Endothelial cell of umbilical vein (primary cell): ENCODE results near the gene PPIP5K1. TPM values are rescaled to one million over a fixed set of nuclear protein-coding genes. Genes with fewer than 3 reads are reported as not detected.

Experiments used
- BruUV-seq: library from RNA; stranded (reverse); fragments of 400-500 nt; replicated peaks from 2 replicates; lab custom pipeline; 2021; lab: Mats Ljungman, UMichigan
- CTCF ChIA-PET: fragments of 300-600, 350-600 bp; sonication (Branson Sonifier 250); formaldehyde crosslinking; loops from one replicate; lab custom pipeline; 2021; ENCODE audit warnings: antibody characterized with exemption, inconsistent platforms; lab: Charles Lee
- POLR2A ChIA-PET: fragments of 300-600, 350-600 bp; sonication (Branson Sonifier 250); formaldehyde crosslinking; loops from one replicate; lab custom pipeline; 2021; ENCODE audit warnings: antibody characterized with exemption, inconsistent platforms; lab: Charles Lee
- DNase-seq: peaks from one replicate; pipeline ENCODE4 v3.0.0-alpha.2; 2011; ENCODE audit warnings: low read depth, low spot score
- FAIRE-seq: peaks from 2 replicates; lab custom pipeline; 2011; peaks lifted over from hg19 to GRCh38; lab: Jason Lieb, UNC
- H2AFZ ChIP-seq: 2 replicates; pipeline ENCODE4 v1.6.0; 2012; ENCODE audit warnings: low read depth, low read length, control low read depth, inconsistent platforms
- H3K27ac ChIP-seq: 2 replicates; pipeline ENCODE4 v1.5.1; 2011; ENCODE audit warnings: low read depth, mild to moderate bottlenecking, control low read depth, low read length, moderate library complexity; ENCODE audit not compliant: insufficient read depth
- H3K27me3 ChIP-seq, 2 experiments: 2 replicates each; pipeline versions ENCODE4 v1.6.0 to v1.6.1; 2011; ENCODE audit warnings: low read length in 2 of 2, mixed read lengths in 1 of 2; ENCODE audit not compliant: control insufficient read depth in 2 of 2, insufficient read depth in 2 of 2
- H3K36me3 ChIP-seq, 2 experiments: 2 replicates in 1 of 2; 3 replicates in 1 of 2; pipeline ENCODE4 v1.5.1; 2011; ENCODE audit warnings: low read length in 2 of 2, mild to moderate bottlenecking in 1 of 2, moderate library complexity in 1 of 2; ENCODE audit not compliant: control insufficient read depth in 2 of 2, insufficient read depth in 2 of 2; ENCODE audit errors: extremely low read depth in 1 of 2
- H3K4me1 ChIP-seq: 3 replicates; pipeline ENCODE4 v1.5.1; 2011; ENCODE audit warnings: mild to moderate bottlenecking, low read length; ENCODE audit not compliant: control insufficient read depth, insufficient read depth; ENCODE audit errors: extremely low read depth
- H3K4me2 ChIP-seq: 2 replicates; pipeline ENCODE4 v1.6.1; 2011; ENCODE audit warnings: low read length, control low read depth, mixed read lengths; ENCODE audit not compliant: insufficient read depth
- H3K4me3 ChIP-seq, 3 experiments: fragments of 200-600 bp in 1 of 3; sonication (generic), shearing (Covaris generic) in 1 of 3; replicated peaks in 1 of 3; 2 replicates each; pipeline ENCODE4 v1.5.1; 2011 to 2016; ENCODE audit warnings: control low read depth in 3 of 3, low read length in 3 of 3, mild to moderate bottlenecking in 2 of 3, inconsistent platforms in 1 of 3, low read depth in 1 of 3, moderate library complexity in 1 of 3; ENCODE audit not compliant: insufficient read depth in 1 of 3
- H3K79me2 ChIP-seq: 2 replicates; pipeline ENCODE4 v1.6.0; 2012; ENCODE audit warnings: low read length, inconsistent platforms; ENCODE audit not compliant: control insufficient read depth, insufficient read depth
- H3K9ac ChIP-seq: replicated peaks from 2 replicates; pipeline ENCODE3; 2011; ENCODE audit warnings: low read length, control low read depth; ENCODE audit not compliant: insufficient read depth; ENCODE audit errors: extremely low read depth
- H3K9me1 ChIP-seq: replicated peaks from 3 replicates; pipeline ENCODE4 v1.6.0; 2011; ENCODE audit warnings: mild to moderate bottlenecking, low read length; ENCODE audit not compliant: control insufficient read depth, insufficient read depth; ENCODE audit errors: extremely low read depth
- H3K9me3 ChIP-seq: replicated peaks from 2 replicates; pipeline ENCODE4 v1.5.1; 2012; ENCODE audit warnings: low read length, inconsistent platforms; ENCODE audit not compliant: control insufficient read depth, insufficient read depth
- H4K20me1 ChIP-seq: replicated peaks from 2 replicates; pipeline ENCODE3; 2011; ENCODE audit warnings: mild to moderate bottlenecking, low read length; ENCODE audit not compliant: control insufficient read depth, insufficient read depth; ENCODE audit errors: extremely low read depth
- EZH2 ChIP-seq: IDR thresholded peaks from 2 replicates; pipeline ENCODE4 v1.6.1; 2012; ENCODE audit warnings: borderline replicate concordance, low read depth, mild to moderate bottlenecking, moderate library complexity, low read length, inconsistent platforms; ENCODE audit not compliant: severe bottlenecking
- FOS ChIP-seq: IDR thresholded peaks from 2 replicates; pipeline ENCODE4 v1.6.1; 2011; ENCODE audit warnings: mild to moderate bottlenecking, low read length, moderate library complexity, borderline replicate concordance; ENCODE audit not compliant: insufficient read depth
- GATA2 ChIP-seq: IDR thresholded peaks from 2 replicates; pipeline ENCODE4 v1.7.0; 2011; ENCODE audit warnings: low read depth, mild to moderate bottlenecking, moderate library complexity, mixed read lengths, low read length; ENCODE audit not compliant: insufficient read length, insufficient read depth
- JUN ChIP-seq: IDR thresholded peaks from 2 replicates; pipeline ENCODE4 v1.6.1; 2011; ENCODE audit warnings: borderline replicate concordance, low read depth; ENCODE audit not compliant: insufficient read length, insufficient read depth
- MYC ChIP-seq: IDR thresholded peaks from one replicate; pipeline ENCODE4 v1.6.1; 2011; ENCODE audit warnings: mild to moderate bottlenecking, low read depth, low read length
- POLR2A ChIP-seq: IDR thresholded peaks from 2 replicates; pipeline ENCODE4 v1.6.1; 2012; ENCODE audit warnings: low read depth, mild to moderate bottlenecking, control low read depth, low read length
- POLR2AphosphoS5 ChIP-seq: IDR thresholded peaks from 2 replicates; pipeline ENCODE4 v1.6.1; 2012; ENCODE audit warnings: low read depth, mild to moderate bottlenecking, control low read depth, low read length, moderate library complexity; ENCODE audit not compliant: insufficient read depth
- dilution Hi-C: fragments of 300-500 bp; cut with MboI; formaldehyde crosslinking; loops from one replicate; pipeline ENCODE4 v1.15.0; 2019; ENCODE audit warnings: low sequenced_read_pairs; ENCODE audit not compliant: extremely low pct_ligation_motif_present
- intact Hi-C: fragments of 100-400 bp; cut with micrococcal nuclease; formaldehyde crosslinking; loops from one replicate; pipeline ENCODE4 v1.10.0; 2022
- polyA plus RNA-seq, 4 experiments: library from polyadenylated mRNA; depleted of rRNA in 3 of 4; stranded (reverse) in 3 of 4; unstranded in 1 of 4; fragments of >200 nt; gene quantifications; 2 replicates each; pipeline versions ENCODE4 v1.2.1 to v1.2.3, GENCODE V29; 2011 to 2012; ENCODE audit warnings: missing spikeins in 1 of 4
- total RNA-seq: library from RNA; stranded (reverse); gene quantifications from 2 replicates; pipeline ENCODE4 v1.2.3, GENCODE V29; 2021
- TF ChIP-seq, protein P1 (sequence below), 2 donors: IDR thresholded peaks; 1 replicate in 1 of 2; 2 replicates in 1 of 2; pipeline ENCODE4 v1.5.1; 2011; ENCODE audit warnings: low read length in 2 of 2, mild to moderate bottlenecking in 2 of 2, moderate library complexity in 2 of 2, control low read depth in 1 of 2, inconsistent platforms in 1 of 2, low read depth in 1 of 2; ENCODE audit not compliant: insufficient read depth in 1 of 2; ENCODE audit errors: extremely low read depth in 1 of 2
- TF ChIP-seq, protein P2 (sequence below): IDR thresholded peaks from 2 replicates; pipeline ENCODE4 v1.6.1; 2011; ENCODE audit not compliant: insufficient read depth, insufficient read length

PPIP5K1 gene
- total and polyA plus RNA-seq, 2 donors (not counting 3 experiments of a cell fraction or from before 2014, with no cell fraction given): 22.2 to 35.3 TPM

DNA sequence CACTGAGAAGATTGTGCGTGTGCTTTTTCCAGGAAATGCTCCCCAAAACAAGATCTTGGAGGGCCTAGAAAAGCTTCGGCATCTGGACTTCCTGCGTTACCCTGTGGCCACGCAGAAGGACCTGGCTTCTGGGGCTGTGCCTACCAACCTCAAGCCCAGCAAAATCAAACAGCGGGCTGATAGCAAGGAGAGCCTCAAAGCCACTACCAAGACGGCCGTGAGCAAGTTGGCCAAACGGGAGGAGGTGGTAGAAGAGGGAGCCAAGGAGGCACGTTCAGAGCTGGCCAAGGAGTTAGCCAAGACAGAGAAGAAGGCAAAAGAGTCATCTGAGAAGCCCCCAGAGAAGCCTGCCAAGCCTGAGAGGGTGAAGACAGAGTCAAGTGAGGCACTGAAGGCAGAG lies 67.8 kb downstream of the PPIP5K1 start:
- no peaks in the 10 kb centered on the region for H3K9me1 ChIP-seq
- no peak overlapping the region for H3K4me3 ChIP-seq
- no peak overlapping the region for H3K27ac ChIP-seq
- BruUV-seq: no TSS peak
- no peak for DNase-seq
- POLR2A ChIA-PET: no interaction called here
- no peak for FAIRE-seq
- no peaks in the 10 kb centered on the region for H3K79me2 ChIP-seq
- intact Hi-C loops (no loop called here), dilution Hi-C loops (no loop called here)
- H3K9ac ChIP-seq: no peak overlapping the region
- CTCF ChIA-PET: interaction anchor here (1.2 to 2.2 kb wide), 2 partner anchors 8 to 12 kb away, joined by 6 to 21 read pairs; no protein-coding TSS in a partner anchor
- H4K20me1 ChIP-seq: no peaks in the 10 kb centered on the region
- no peak for TF ChIP-seq POLR2A
- TF ChIP-seq, protein P1, sequence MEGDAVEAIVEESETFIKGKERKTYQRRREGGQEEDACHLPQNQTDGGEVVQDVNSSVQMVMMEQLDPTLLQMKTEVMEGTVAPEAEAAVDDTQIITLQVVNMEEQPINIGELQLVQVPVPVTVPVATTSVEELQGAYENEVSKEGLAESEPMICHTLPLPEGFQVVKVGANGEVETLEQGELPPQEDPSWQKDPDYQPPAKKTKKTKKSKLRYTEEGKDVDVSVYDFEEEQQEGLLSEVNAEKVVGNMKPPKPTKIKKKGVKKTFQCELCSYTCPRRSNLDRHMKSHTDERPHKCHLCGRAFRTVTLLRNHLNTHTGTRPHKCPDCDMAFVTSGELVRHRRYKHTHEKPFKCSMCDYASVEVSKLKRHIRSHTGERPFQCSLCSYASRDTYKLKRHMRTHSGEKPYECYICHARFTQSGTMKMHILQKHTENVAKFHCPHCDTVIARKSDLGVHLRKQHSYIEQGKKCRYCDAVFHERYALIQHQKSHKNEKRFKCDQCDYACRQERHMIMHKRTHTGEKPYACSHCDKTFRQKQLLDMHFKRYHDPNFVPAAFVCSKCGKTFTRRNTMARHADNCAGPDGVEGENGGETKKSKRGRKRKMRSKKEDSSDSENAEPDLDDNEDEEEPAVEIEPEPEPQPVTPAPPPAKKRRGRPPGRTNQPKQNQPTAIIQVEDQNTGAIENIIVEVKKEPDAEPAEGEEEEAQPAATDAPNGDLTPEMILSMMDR (IDR thresholded peaks at IDR 0.05; ENCODE audit: extremely low read depth in 1 of 2, insufficient read depth in 1 of 2, low read depth in 1 of 2, low read length in 2 of 2): no peak
- TF ChIP-seq GATA2: no peak
- TF ChIP-seq FOS: no peak
- no peak for TF ChIP-seq POLR2AphosphoS5
- TF ChIP-seq, protein P2, sequence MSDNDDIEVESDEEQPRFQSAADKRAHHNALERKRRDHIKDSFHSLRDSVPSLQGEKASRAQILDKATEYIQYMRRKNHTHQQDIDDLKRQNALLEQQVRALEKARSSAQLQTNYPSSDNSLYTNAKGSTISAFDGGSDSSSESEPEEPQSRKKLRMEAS: no peak
- TF ChIP-seq MYC: no peak
- no peak for TF ChIP-seq JUN
- TF ChIP-seq EZH2: no peak
- H3K36me3 ChIP-seq: no peaks in the 10 kb centered on the region
- H3K27me3 ChIP-seq: no peaks in the 10 kb centered on the region
- H3K4me2 ChIP-seq: no peak overlapping the region
- no peak overlapping the region for H2AFZ ChIP-seq
- no peaks in the 10 kb centered on the region for H3K9me3 ChIP-seq
- peaks cover 8% of the 10 kb centered on the region for H3K4me1 ChIP-seq
